GM19238 (cell line): ENCODE results near the gene COMMD9.
A peak's percentile ranks its signal among the peaks of the same experiment; 100 is the strongest.
"Not testable (repeated sequence)": the region's sequence is repeated elsewhere in the genome, so short reads cannot be mapped to it uniquely, and the experiment has no call there.

Experiments used
- DNase-seq: peaks from one replicate; pipeline ENCODE4 v3.0.0; 2011; ENCODE audit warnings: low spot score; ENCODE audit not compliant: insufficient read length

Gene COMMD9

GRCh38 chr11:36289226-36289852 is at the start of gene COMMD9:
TSS of gene COMMD9 (minus strand) at chr11:36289424. CDS start at chr11:36289412, 12 bp downstream.
- DNase-seq: peak; percentile 88

GRCh38 chr11:36333897-36334296 is 44.7 kb upstream of the COMMD9 start:
- DNase-seq: no peak

DNA sequence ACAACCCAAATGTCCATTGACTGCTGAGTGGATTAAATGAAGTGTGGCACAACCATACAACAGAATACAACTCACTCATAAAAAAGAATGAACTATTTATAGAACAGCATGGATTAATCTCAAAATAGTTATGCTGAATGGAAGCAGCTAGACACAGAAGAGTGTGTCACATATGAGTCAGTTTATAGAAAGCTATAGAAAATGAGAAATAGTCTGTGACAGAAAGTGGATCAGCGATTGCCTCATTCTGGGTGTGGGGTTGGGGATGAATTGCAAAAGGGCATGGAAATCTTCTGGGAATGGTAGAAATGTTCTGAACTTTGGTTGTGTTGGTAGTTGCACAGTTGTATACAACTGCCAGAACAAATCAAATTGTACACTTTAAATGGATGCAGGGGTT is 44.2 kb upstream of the COMMD9 start:
- no peak for DNase-seq

DNA sequence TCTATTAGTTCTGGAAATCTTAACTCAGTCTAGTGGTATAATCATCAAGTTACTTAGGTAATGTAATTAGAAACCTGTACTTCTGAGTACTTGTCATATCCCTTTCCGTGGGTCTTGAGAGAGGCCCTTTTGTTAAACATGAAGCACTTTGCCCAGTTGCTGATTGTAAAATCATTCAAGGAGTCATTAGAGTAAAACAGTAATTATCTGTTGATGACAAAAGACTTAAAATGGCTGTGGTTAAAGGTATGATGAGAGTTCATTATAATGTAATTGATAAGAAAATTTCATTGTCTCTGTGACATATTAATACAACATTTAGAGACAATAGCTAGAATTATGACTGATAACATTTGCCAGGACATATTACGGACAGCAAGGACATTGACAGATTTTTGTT is 41.2 kb upstream of the COMMD9 start:
- DNase-seq: no peak

GRCh38 chr11:36328966-36329673 is 39.9 kb upstream of the COMMD9 start:
- DNase-seq: no peak

- DNase-seq: no peak
Measured at GRCh38 chr11:36326524-36327419, 37.5 kb upstream of the COMMD9 start.

- DNase-seq: not testable (repeated sequence)
Measured at GRCh38 chr11:36325403-36325802, 36.2 kb upstream of the COMMD9 start.

- not testable (repeated sequence) for DNase-seq
Measured at GRCh38 chr11:36324956-36325355, 35.7 kb upstream of the COMMD9 start.

DNA sequence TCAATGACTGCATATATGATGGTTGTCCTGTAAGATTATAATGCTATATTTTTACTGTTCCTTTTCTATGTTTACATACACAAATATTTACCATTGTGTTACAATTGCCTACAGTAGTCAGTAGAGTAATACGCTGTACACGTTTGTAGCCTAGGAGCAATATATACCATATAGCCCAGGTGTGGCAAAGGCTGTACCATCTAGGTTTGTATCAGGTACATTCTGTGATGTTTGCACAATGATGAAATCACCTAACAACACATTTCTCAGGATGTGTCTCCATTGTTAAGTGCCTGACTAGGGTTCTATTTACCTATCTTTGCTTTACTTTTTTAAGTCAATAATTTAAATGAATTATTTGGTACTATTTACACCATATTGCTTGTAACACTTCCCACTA is 28.8 kb upstream of the COMMD9 start:
- no peak for DNase-seq

GRCh38 chr11:36316049-36316448 is 26.8 kb upstream of the COMMD9 start:
- no peak for DNase-seq

DNA sequence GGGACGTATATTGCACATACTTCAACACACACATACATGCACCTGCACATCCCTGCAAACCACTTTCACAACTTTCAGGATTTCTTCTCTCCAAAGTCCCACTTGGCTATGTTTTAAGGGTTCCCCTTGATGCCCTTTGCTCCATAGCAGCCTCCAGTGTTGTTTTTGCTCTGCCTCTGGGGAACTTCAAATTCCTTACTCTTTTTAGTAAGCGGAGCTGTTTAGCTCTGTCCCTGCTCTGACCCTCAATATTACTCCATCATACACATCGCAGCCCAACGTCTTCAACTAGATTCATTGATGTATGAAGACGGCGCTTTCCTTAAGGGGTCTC is 25.2 kb upstream of the COMMD9 start:
- DNase-seq: no peak

DNA sequence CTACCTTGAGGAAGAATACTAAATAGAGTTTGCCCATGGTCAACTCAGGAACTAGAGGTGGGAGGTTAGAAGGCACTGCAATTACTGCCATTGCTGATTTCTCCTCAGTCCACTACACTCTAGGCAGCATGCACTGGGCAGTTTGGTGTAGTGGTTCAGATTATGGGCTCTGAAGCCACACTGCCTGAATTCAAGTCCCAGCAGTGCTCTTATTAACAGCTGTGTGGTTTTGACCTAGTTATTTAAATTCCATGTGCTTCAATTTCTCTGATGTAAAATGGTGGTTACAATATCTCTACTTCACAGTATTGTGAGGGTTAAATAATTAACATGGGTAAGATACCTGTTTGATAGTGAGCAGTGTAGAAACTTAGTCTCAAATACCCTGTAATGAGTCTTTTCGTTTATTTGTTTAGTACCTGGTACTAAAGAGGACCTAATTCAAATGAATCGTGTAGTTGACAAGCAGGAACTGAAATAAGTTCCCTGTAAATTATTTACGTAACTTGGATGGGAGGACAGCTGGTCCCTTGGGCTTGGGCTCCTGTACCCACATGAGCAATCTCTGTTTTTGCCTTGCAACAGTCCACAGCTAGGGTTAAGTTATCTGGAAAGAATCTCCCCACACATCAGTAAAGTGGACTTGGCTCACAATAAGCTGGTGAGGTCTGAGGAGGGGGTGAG is 24.7 kb upstream of the COMMD9 start:
- DNase-seq: no peak

DNA sequence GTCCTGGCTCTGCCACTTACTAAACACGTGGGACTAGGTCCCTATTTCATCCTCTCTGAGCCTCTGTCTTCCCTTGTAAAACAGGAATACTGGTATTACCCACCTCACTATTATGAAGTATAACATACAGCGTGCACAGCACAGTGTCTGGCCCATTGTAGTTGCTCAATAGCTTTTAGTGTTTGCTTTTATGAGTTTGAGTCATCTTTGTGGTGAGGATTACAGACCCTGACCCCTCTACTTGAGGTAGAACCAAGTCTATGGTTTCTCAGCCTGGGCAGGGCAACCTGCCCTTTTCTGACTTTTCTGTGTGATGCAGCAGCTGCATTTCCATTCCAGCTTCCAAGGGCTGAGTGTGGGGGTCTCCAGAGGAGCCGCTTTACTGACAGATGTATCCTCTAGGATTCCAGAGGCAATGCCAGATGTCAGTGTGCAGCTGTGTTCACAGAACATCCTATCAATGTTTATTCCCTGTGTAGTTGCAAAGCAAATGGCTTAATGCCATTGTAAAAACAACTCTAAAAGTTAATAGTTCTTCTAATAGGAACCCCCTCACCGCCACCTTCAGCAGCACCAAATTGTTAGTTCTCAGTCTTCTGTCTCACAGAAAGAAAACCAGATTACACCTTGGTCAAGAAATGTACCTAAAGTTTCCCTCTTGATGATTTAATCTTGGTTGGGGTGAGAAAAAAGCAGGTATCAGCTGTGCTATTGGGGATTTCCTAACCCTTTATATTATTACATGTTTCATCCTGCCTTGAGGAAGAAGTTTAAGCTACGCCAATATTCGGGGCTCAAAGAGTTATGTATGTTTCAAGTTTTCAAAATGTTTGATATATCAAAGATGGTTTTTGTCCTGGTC is 23.6 kb upstream of the COMMD9 start:
- no peak for DNase-seq

GRCh38 chr11:36311926-36312595 is 22.8 kb upstream of the COMMD9 start:
- DNase-seq: no peak

DNA sequence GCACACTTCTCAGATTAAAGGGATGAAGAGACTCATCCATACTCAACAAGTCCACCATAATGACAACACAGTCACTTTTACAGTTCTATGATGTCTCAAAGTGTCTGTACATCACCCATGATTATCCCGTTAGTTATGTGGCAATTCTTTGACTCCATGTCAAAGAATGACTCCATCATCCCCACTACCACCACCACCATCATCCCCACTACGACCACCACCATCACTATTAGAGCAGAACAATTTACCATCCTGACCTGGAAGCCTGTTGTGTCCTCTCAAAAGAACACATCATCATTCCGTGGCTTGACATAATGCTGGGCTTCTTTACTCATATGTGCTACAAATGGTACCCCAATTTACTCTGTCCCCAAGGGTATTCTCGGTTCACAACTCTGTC is 20.6 kb upstream of the COMMD9 start:
- no peak for DNase-seq

DNA sequence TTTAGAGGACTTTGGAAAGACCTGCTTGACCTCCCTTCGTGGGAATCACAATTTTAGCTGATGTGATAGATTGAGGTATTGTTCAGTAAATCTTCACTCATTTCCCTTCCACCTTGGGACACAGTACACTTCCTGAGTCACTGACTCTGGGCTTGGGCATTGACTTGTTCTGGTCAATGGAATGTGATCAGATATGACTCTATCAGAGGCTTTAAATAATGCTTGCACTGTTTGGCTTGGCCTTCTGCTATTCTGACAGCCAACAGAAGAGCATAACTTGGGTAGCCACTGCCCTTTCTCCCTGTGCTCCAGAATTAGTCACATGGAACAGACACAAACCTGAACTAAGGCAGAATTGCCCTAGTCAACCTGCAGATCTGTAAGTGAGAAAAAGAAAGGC is 19.4 kb upstream of the COMMD9 start:
- DNase-seq: no peak

DNA sequence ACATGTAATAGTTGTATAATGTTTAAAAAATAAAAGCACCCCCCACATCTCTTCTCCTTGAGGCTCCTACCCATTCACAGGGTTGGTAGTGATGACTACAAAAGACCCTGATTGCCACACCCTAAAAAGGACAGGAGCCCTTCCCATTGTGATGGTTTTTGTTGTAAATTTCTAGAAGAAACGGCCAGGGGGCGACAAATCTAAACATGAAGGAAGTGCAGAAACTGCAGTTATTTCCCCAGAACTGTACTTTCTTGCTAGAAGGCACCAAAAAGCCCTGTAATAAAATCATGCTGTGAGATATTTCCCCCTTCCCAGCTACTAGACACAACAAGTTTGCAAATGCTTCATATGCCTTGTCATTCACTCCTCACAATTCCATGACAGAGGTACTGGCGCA is 17.7 kb upstream of the COMMD9 start:
- DNase-seq: no peak

- no peak for DNase-seq
Measured at GRCh38 chr11:36305047-36305446, 15.8 kb upstream of the COMMD9 start.

DNA sequence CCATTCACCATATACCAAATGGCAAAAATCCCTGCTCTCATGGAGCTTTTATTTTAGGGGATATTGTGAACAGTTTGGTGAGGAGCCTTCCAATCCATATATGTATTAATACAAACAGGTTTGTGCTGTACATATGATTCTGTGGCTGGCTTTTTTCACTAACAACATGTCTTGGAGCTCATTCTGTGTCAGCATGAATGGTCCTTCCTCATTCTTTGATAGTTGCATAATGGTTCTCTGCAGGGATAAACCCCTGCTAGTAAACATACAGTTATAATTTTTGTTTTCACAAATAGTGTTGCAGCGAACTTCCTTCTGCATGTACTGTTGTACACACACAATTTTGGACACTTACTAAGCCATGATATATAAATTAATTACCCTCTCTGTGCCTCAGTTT is 15.1 kb upstream of the COMMD9 start:
- no peak for DNase-seq

DNA sequence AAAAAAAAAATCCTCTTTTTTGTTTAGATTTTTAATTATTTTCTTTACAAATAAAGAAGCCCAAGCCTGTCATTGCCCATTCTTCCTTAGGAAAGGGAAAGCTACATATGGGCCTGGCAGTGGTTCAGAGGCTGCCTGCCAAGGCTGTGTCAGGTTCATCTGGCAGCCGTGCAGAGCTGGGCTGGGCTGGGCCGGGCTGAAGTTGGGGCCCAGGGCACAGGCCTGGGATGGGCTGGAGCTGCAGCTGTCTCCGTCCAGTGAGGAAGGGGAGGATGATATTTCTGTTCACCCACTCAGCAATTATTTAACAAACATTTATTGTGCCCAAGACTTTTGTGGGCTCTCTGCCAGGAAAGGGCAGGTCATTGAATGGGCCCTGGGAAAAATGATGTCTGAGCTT is 11.4 kb upstream of the COMMD9 start:
- no peak for DNase-seq
